Spleen (tissue), 7 donors: ENCODE results near the gene PRKCA.

Experiments used
- POLR2A ChIP-seq, 3 donors: fragments of 450-650 bp; IDR thresholded peaks; one replicate each; pipeline ENCODE4 v1.5.1; 2017; ENCODE audit warnings: antibody characterized with exemption in 3 of 3, mild to moderate bottlenecking in 1 of 3
- POLR2AphosphoS5 ChIP-seq, 3 donors: sonication (generic); formaldehyde crosslinking; IDR thresholded peaks; one replicate each; pipeline ENCODE4 v1.5.1; 2017; ENCODE audit warnings: antibody characterized with exemption in 3 of 3
- TF ChIP-seq, protein P1 (sequence below), 11 experiments: fragments of 200-600 bp in 7 of 11; fragments of 450-650 bp in 4 of 11; sonication (generic) in 4 of 11; IDR thresholded peaks in 8 of 11; conservative IDR thresholded peaks in 3 of 11; 1 replicate in 7 of 11; 2 replicates in 4 of 11; pipeline versions ENCODE4 v1.4.0 to v1.8.0; 2016 to 2021; ENCODE audit warnings: antibody characterized with exemption in 11 of 11, inconsistent platforms in 4 of 11, mild to moderate bottlenecking in 1 of 11
- donor health status: DM: no; HTN: no; CAD: no; lungs with moderate emphysema.
- donor health status: DM: no; HTN: no; CAD: no.
- donor health status: DM: no; HTN: no; CAD: no.

DNA sequence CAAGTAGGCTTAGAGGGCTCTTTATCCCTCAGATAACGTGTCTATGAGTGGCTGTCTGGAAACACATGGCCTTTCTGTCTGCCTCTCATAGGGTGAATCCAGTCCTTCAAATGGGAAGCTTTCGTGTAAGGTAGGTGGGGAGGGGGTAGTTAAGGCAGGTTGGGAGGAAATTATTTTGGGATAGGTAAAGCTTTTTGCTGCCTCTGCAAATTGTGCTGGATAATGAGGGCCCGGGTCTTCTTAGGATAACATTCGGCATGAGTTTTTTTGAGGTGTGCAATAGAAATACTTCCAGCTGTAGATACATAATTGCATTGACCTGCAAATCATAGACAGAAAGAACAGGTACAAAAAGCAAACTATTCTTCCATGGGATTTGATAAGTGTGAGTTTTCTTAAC, 189.7 kb downstream of the PRKCA start:
- TF ChIP-seq POLR2AphosphoS5 (IDR thresholded peaks at IDR 0.05) (no peak), POLR2A (IDR thresholded peaks at IDR 0.05) (no peak)
- TF ChIP-seq, protein P1, sequence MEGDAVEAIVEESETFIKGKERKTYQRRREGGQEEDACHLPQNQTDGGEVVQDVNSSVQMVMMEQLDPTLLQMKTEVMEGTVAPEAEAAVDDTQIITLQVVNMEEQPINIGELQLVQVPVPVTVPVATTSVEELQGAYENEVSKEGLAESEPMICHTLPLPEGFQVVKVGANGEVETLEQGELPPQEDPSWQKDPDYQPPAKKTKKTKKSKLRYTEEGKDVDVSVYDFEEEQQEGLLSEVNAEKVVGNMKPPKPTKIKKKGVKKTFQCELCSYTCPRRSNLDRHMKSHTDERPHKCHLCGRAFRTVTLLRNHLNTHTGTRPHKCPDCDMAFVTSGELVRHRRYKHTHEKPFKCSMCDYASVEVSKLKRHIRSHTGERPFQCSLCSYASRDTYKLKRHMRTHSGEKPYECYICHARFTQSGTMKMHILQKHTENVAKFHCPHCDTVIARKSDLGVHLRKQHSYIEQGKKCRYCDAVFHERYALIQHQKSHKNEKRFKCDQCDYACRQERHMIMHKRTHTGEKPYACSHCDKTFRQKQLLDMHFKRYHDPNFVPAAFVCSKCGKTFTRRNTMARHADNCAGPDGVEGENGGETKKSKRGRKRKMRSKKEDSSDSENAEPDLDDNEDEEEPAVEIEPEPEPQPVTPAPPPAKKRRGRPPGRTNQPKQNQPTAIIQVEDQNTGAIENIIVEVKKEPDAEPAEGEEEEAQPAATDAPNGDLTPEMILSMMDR (IDR thresholded peaks at IDR 0.05 in 8 of 11, conservative IDR thresholded peaks at IDR 0.05 in 3 of 11) = no peak
